ENCODE measurements around the gene LRBA. TPM values are rescaled to one million over a fixed set of nuclear protein-coding genes. Genes with fewer than 3 reads are reported as not detected.
"Not testable (repeated sequence)": the region's sequence is repeated elsewhere in the genome, so short reads cannot be mapped to it uniquely, and the experiment has no call there.

LRBA gene
- total RNA-seq, 1 donor from 2014 or later = 54.0 TPM

DNA sequence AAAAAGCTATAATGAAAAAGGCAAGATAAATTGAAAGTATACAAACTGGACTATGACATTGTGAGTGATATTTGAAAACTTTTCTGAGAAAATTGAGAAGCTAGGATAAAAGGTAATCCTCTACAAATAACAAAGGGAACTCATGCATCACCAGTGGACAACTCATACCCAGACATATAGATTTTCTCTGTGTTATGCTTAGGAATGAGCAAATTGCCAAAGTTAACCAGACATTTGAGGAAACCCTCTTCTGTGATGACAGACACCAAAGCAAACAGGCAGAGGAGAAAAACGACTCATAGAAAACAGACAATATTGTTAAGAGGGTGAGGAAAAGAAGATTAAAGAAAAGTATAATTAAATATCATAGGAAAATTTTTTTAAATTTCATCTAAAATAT lies 246.6 kb downstream of the LRBA start:
- intact Hi-C loops (cut with micrococcal nuclease) = no loop called here
- Mint-ChIP-seq H3K27me3 (no peaks in the 10 kb centered on the region), H3K4me1 (peaks cover 3% of the 10 kb centered on the region), H3K9me3 (no peaks in the 10 kb centered on the region), H3K36me3 (ENCODE audit: low read depth) (peaks cover 10% of the 10 kb centered on the region), H3K27ac (no peak overlapping the region), H3K4me3 (no peak overlapping the region)
- no peak for DNase-seq

- Mint-ChIP-seq H3K9me3 (no peaks in the 10 kb centered on the region), H3K4me1 (peaks cover 3% of the 10 kb centered on the region), H3K4me3 (no peak overlapping the region), H3K36me3 (ENCODE audit: low read depth) (peaks cover 9% of the 10 kb centered on the region), H3K27ac (no peak overlapping the region), H3K27me3 (no peaks in the 10 kb centered on the region)
- intact Hi-C loops (cut with micrococcal nuclease) = no loop called here
- no peak for DNase-seq
Measured at GRCh38 chr4:150765216-150765615, 249.9 kb downstream of the LRBA start.

- no peak for DNase-seq
- intact Hi-C loops (cut with micrococcal nuclease) = no loop called here
Measured at GRCh38 chr4:150751648-150752047, 263.4 kb downstream of the LRBA start.

DNA sequence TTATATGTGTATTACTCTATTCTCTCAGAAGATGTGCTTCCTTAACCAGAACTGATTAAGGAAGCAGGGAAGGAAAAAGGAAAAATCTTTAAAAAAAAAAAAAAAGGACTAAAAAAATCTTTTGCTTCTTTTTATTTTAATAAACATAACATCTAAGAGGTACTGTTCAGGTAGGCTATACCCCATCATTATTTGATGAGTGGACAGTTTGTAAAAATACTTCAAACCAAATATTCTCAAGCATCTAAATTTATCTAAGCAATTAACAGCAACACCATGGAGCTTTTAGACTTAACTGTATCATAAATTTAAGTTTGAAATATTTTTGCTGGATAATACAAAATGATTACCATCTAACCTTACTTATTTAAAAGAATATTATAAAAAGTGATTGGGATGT lies 264.3 kb downstream of the LRBA start:
- Mint-ChIP-seq H3K36me3 (ENCODE audit: low read depth) (peaks cover 9% of the 10 kb centered on the region), H3K27ac (no peak overlapping the region), H3K27me3 (no peaks in the 10 kb centered on the region), H3K4me1 (peaks cover 4% of the 10 kb centered on the region), H3K4me3 (no peak overlapping the region), H3K9me3 (no peaks in the 10 kb centered on the region)
- DNase-seq = no peak
- intact Hi-C loops (cut with micrococcal nuclease) = no loop called here

More at GRCh38 chr4:150751648-150752047, 263.4 kb downstream of the LRBA start:
- Mint-ChIP-seq H3K9me3 (no peaks in the 10 kb centered on the region), H3K27ac (no peak overlapping the region), H3K4me3 (no peak overlapping the region), H3K36me3 (ENCODE audit: low read depth) (peaks cover 7% of the 10 kb centered on the region), H3K4me1 (peaks cover 4% of the 10 kb centered on the region), H3K27me3 (no peaks in the 10 kb centered on the region)

GRCh38 chr4:150746156-150746555 lies 268.9 kb downstream of the LRBA start:
- Mint-ChIP-seq H3K27ac (no peak overlapping the region), H3K4me3 (no peak overlapping the region), H3K9me3 (no peaks in the 10 kb centered on the region), H3K36me3 (ENCODE audit: low read depth) (peaks cover 9% of the 10 kb centered on the region), H3K4me1 (no peaks in the 10 kb centered on the region), H3K27me3 (no peaks in the 10 kb centered on the region)
- intact Hi-C loops (cut with micrococcal nuclease) = no loop called here
- no peak for DNase-seq

- H3K27me3 Mint-ChIP-seq = no peaks in the 10 kb centered on the region
- no peaks in the 10 kb centered on the region for H3K4me1 Mint-ChIP-seq
- intact Hi-C loops (cut with micrococcal nuclease) = no loop called here
- no peak overlapping the region for H3K27ac Mint-ChIP-seq
- peaks cover 12% of the 10 kb centered on the region for H3K36me3 Mint-ChIP-seq (ENCODE audit: low read depth)
- H3K9me3 Mint-ChIP-seq = peaks cover 5% of the 10 kb centered on the region
- no peak for DNase-seq
- H3K4me3 Mint-ChIP-seq = no peak overlapping the region
Measured at GRCh38 chr4:150744570-150744969, 270.5 kb downstream of the LRBA start.

GRCh38 chr4:150743564-150744342 lies 271.3 kb downstream of the LRBA start:
- Mint-ChIP-seq H3K27ac (no peak overlapping the region), H3K36me3 (ENCODE audit: low read depth) (peaks cover 16% of the 10 kb centered on the region), H3K27me3 (no peaks in the 10 kb centered on the region), H3K4me3 (no peak overlapping the region), H3K4me1 (no peaks in the 10 kb centered on the region), H3K9me3 (peaks cover 9% of the 10 kb centered on the region)
- intact Hi-C loops (cut with micrococcal nuclease) = no loop called here
- DNase-seq = no peak

GRCh38 chr4:150742930-150743329 lies 272.2 kb downstream of the LRBA start:
- H3K4me1 Mint-ChIP-seq; H3K9me3 Mint-ChIP-seq; H3K4me3 Mint-ChIP-seq; H3K27ac Mint-ChIP-seq; H3K27me3 Mint-ChIP-seq; DNase-seq; intact Hi-C loops (cut with micrococcal nuclease): not testable (repeated sequence)
- H3K36me3 Mint-ChIP-seq (ENCODE audit: low read depth) = peaks cover 16% of the 10 kb centered on the region

DNA sequence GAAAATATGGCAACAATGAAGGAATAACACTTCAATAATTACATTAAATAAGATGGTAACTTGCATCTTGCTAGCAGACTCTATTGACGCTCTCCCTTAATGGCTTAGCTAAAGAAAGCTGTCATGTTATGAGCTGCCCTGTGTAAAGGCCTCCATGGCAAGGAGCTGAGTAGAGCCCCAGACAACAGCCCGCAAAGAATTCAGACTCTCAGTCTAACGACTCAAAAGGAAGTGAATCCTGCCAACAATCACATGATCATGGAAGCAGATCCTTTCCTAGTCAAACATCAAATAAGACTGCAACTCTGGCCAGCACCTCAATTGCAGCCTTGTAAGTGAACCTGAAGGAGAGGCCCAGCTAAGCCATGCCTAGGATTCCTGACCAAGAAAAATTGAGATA lies 275.5 kb downstream of the LRBA start:
- intact Hi-C loops (cut with micrococcal nuclease) = no loop called here
- peaks cover 9% of the 10 kb centered on the region for H3K9me3 Mint-ChIP-seq
- no peak for DNase-seq
- H3K27me3 Mint-ChIP-seq = no peaks in the 10 kb centered on the region
- H3K4me3 Mint-ChIP-seq = no peak overlapping the region
- H3K36me3 Mint-ChIP-seq (ENCODE audit: low read depth) = peaks cover 14% of the 10 kb centered on the region
- no peaks in the 10 kb centered on the region for H3K4me1 Mint-ChIP-seq
- no peak overlapping the region for H3K27ac Mint-ChIP-seq

DNA sequence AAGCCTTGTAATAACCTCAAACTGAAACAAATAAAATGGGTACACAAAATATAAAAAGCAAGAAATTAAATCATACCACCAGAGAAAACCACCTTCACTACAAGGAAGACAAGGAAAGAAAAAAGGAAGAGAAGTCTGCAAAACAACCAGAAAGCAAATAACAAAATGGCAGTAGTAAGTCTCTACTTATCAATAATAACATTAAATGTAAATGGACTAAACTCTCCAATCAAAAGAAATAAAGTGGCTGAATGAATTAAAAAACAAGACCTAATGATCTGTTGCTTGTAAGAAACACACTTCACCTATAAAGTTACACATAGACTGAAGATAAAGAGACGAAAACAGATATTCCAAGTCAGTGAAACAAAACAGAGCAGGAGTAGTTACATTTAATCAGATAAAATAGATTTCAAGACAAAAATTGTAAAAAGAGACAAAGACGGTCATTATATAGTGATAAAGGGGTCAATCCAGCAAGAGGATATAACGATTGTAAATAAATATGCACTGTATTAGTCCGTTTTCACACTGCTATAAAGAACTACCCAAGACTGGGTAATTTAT lies 289.0 kb downstream of the LRBA start:
- Mint-ChIP-seq H3K27ac (no peak overlapping the region), H3K9me3 (peaks cover 18% of the 10 kb centered on the region), H3K4me3 (no peak overlapping the region), H3K4me1 (no peaks in the 10 kb centered on the region), H3K27me3 (no peaks in the 10 kb centered on the region), H3K36me3 (ENCODE audit: low read depth) (peaks cover 52% of the 10 kb centered on the region)
- intact Hi-C loops (cut with micrococcal nuclease) = no loop called here
- DNase-seq = no peak

- intact Hi-C loops (cut with micrococcal nuclease) = no loop called here
- H3K27me3 Mint-ChIP-seq = no peaks in the 10 kb centered on the region
- H3K4me1 Mint-ChIP-seq = no peaks in the 10 kb centered on the region
- H3K9me3 Mint-ChIP-seq = peaks cover 14% of the 10 kb centered on the region
- no peak overlapping the region for H3K4me3 Mint-ChIP-seq
- peaks cover 36% of the 10 kb centered on the region for H3K36me3 Mint-ChIP-seq (ENCODE audit: low read depth)
- H3K27ac Mint-ChIP-seq = no peak overlapping the region
- no peak for DNase-seq
Measured at GRCh38 chr4:150723727-150724411, 291.2 kb downstream of the LRBA start.

- H3K36me3 Mint-ChIP-seq (ENCODE audit: low read depth) = peaks cover 31% of the 10 kb centered on the region
- no peaks in the 10 kb centered on the region for H3K4me1 Mint-ChIP-seq
- H3K27ac Mint-ChIP-seq = no peak overlapping the region
- H3K9me3 Mint-ChIP-seq = peaks cover 12% of the 10 kb centered on the region
- DNase-seq = no peak
- no peaks in the 10 kb centered on the region for H3K27me3 Mint-ChIP-seq
- H3K4me3 Mint-ChIP-seq = no peak overlapping the region
- intact Hi-C loops (cut with micrococcal nuclease) = no loop called here
Measured at GRCh38 chr4:150722908-150723362, 292.1 kb downstream of the LRBA start.

GRCh38 chr4:150720973-150721518 lies 294.0 kb downstream of the LRBA start:
- DNase-seq = no peak
- H3K36me3 Mint-ChIP-seq (ENCODE audit: low read depth) = peaks cover 20% of the 10 kb centered on the region
- no peaks in the 10 kb centered on the region for H3K4me1 Mint-ChIP-seq
- peaks cover 4% of the 10 kb centered on the region for H3K9me3 Mint-ChIP-seq
- H3K27ac Mint-ChIP-seq = no peak overlapping the region
- H3K4me3 Mint-ChIP-seq = no peak overlapping the region
- H3K27me3 Mint-ChIP-seq = no peaks in the 10 kb centered on the region
- intact Hi-C loops (cut with micrococcal nuclease) = no loop called here

GRCh38 chr4:150717952-150718351 lies 297.1 kb downstream of the LRBA start:
- Mint-ChIP-seq H3K36me3 (ENCODE audit: low read depth) (peaks cover 3% of the 10 kb centered on the region), H3K27me3 (no peaks in the 10 kb centered on the region), H3K27ac (no peak overlapping the region), H3K4me1 (no peaks in the 10 kb centered on the region), H3K4me3 (no peak overlapping the region), H3K9me3 (no peaks in the 10 kb centered on the region)
- intact Hi-C loops (cut with micrococcal nuclease) = no loop called here
- DNase-seq = no peak
